ENCODE measurements around the gene CD27.
"Not testable (repeated sequence)": the region's sequence is repeated elsewhere in the genome, so short reads cannot be mapped to it uniquely, and the experiment has no call there.

CD27 gene

GRCh38 chr12:6461401-6462233 is 16.9 kb downstream of the CD27 start:
- DNase-seq: peak; percentile 86 to 87

- peak in 1 of 2 experiments; percentile 64 for DNase-seq
These were observed 17.7 kb downstream of the CD27 start for GRCh38 chr12:6462234-6462995.

- DNase-seq: no peak
These were observed 18.5 kb downstream of the CD27 start for GRCh38 chr12:6463216-6463615.

GRCh38 chr12:6463858-6464257 is 19.1 kb downstream of the CD27 start:
- no peak for DNase-seq

- DNase-seq: no peak
These were observed 19.8 kb downstream of the CD27 start for GRCh38 chr12:6464531-6464930.

GRCh38 chr12:6465467-6466183 is 20.9 kb downstream of the CD27 start:
- peak in 1 of 2 experiments; percentile 55 for DNase-seq

GRCh38 chr12:6466184-6466573 is 21.4 kb downstream of the CD27 start:
- DNase-seq: no peak

- not testable (repeated sequence) for DNase-seq
These were observed 22.0 kb downstream of the CD27 start for GRCh38 chr12:6466751-6467150.

GRCh38 chr12:6467571-6468282 is 23.0 kb downstream of the CD27 start:
- DNase-seq: not testable (repeated sequence)

GRCh38 chr12:6468283-6468575 is 23.5 kb downstream of the CD27 start:
- no peak for DNase-seq

- no peak for DNase-seq
These were observed 24.3 kb downstream of the CD27 start for GRCh38 chr12:6469092-6469491.

GRCh38 chr12:6469609-6470374 is 25.0 kb downstream of the CD27 start:
- no peak for DNase-seq

- DNase-seq: peak; percentile 98 to 99
These were observed 25.8 kb downstream of the CD27 start, which contains the start of gene VAMP1 for GRCh38 chr12:6470375-6471163. Gene VAMP1 (minus strand): TSS chr12:6470677. CDS start chr12:6470531, 146 bp downstream.

GRCh38 chr12:6471989-6472360 is 27.2 kb downstream of the CD27 start:
- no peak for DNase-seq

GRCh38 chr12:6472491-6472890 is 27.7 kb downstream of the CD27 start:
- no peak for DNase-seq

GRCh38 chr12:6475233-6475975 is 30.6 kb downstream of the CD27 start:
- not testable (repeated sequence) for DNase-seq

- no peak for DNase-seq
These were observed 31.7 kb downstream of the CD27 start for GRCh38 chr12:6476489-6476888.

GRCh38 chr12:6477601-6478377 is 33.0 kb downstream of the CD27 start:
- DNase-seq: not testable (repeated sequence)

GRCh38 chr12:6478416-6478815 is 33.7 kb downstream of the CD27 start:
- no peak for DNase-seq

GRCh38 chr12:6488240-6488639 is 43.5 kb downstream of the CD27 start:
- DNase-seq: no peak
